HepG2 (cell line): ENCODE data around the gene NUP58. TPM values are rescaled to one million over a fixed set of nuclear protein-coding genes. Genes with fewer than 3 reads are reported as not detected.

Experiments
- BCLAF1 ChIP-seq: fragments of 450-650 bp; IDR thresholded peaks from 2 replicates; pipeline ENCODE4 v1.6.1; 2017; ENCODE audit warnings: mild to moderate bottlenecking
- DNMT1 ChIP-seq: sonication (generic); formaldehyde crosslinking; IDR thresholded peaks from 2 replicates; pipeline ENCODE4 v1.5.1; 2020; ENCODE audit warnings: mild to moderate bottlenecking, missing genetic modification reagents
- IRF1 ChIP-seq: sonication (generic); formaldehyde crosslinking; IDR thresholded peaks from 2 replicates; pipeline ENCODE4 v1.4.0; 2020; ENCODE audit warnings: low read depth, mild to moderate bottlenecking, missing genetic modification reagents
- KLF9 ChIP-seq: IDR thresholded peaks from 2 replicates; pipeline ENCODE4 v1.6.1; 2016; ENCODE audit warnings: low read depth
- MIER3 ChIP-seq: IDR thresholded peaks from 2 replicates; pipeline ENCODE4 v1.6.1; 2016; ENCODE audit warnings: missing compliant biosample characterization, borderline replicate concordance
- SP1 ChIP-seq, 2 experiments: fragments of 450-650 bp in 1 of 2; sonication (generic) in 1 of 2; formaldehyde crosslinking in 1 of 2; IDR thresholded peaks; 2 replicates each; pipeline versions ENCODE4 v1.4.0 to v1.6.1; 2016 to 2020; ENCODE audit warnings: missing genetic modification reagents in 1 of 2
- TFE3 ChIP-seq: IDR thresholded peaks from 2 replicates; pipeline ENCODE4 v1.6.1; 2016
- ZFX ChIP-seq: sonication (generic); formaldehyde crosslinking; IDR thresholded peaks from 2 replicates; pipeline ENCODE4 v1.4.0; 2020; ENCODE audit warnings: mild to moderate bottlenecking, low read depth, missing genetic modification reagents, moderate library complexity
- ZNF563 ChIP-seq: sonication (generic); formaldehyde crosslinking; IDR thresholded peaks from 2 replicates; pipeline ENCODE4 v1.8.0; 2022; ENCODE audit warnings: mild to moderate bottlenecking, moderate library complexity, missing genetic modification reagents
- ZNF607 ChIP-seq: sonication (generic); formaldehyde crosslinking; IDR thresholded peaks from 2 replicates; pipeline ENCODE4 v1.5.1; 2020; ENCODE audit warnings: missing genetic modification reagents, mild to moderate bottlenecking, borderline replicate concordance
- ZNF749 ChIP-seq: sonication (generic); formaldehyde crosslinking; IDR thresholded peaks from 2 replicates; pipeline ENCODE4 v1.8.0; 2022; ENCODE audit warnings: mild to moderate bottlenecking, missing genetic modification reagents, moderate library complexity, borderline replicate concordance
- ZNF781 ChIP-seq: sonication (generic); formaldehyde crosslinking; IDR thresholded peaks from 2 replicates; pipeline ENCODE4 v1.5.1; 2020; ENCODE audit warnings: borderline replicate concordance, mild to moderate bottlenecking, missing genetic modification reagents; ENCODE audit errors: not compliant biosample characterization
- ZSCAN21 ChIP-seq: sonication (generic); formaldehyde crosslinking; IDR thresholded peaks from 2 replicates; pipeline ENCODE4 v1.8.0; 2022; ENCODE audit warnings: mild to moderate bottlenecking, missing genetic modification reagents, moderate library complexity, borderline replicate concordance
- polyA plus RNA-seq, 8 experiments: library from polyadenylated mRNA; depleted of rRNA in 3 of 8; stranded (reverse) in 7 of 8; unstranded in 1 of 8; fragments of >200 nt; fragmentation: Illumina TruSeq in 4 of 8; extraction: Trizol in 4 of 8; gene quantifications; 2 replicates each; pipeline versions ENCODE4 v1.2.1 to v1.2.3, GENCODE V29; 2011 to 2016; ENCODE audit warnings: low read depth in 4 of 8, missing spikeins in 1 of 8, mixed read lengths in 1 of 8; ENCODE audit not compliant: insufficient read depth in 1 of 8
- total RNA-seq, 5 experiments: library from RNA; depleted of rRNA; stranded (reverse); fragments of >200 nt; fragmentation: Illumina TruSeq; extraction: Trizol; gene quantifications; 2 replicates each; pipeline ENCODE4 v1.2.3, GENCODE V29; 2016; ENCODE audit warnings: low read depth in 1 of 5
- TF ChIP-seq, protein P1 (sequence below): sonication (generic); formaldehyde crosslinking; IDR thresholded peaks from 2 replicates; pipeline ENCODE4 v1.8.1; 2023; ENCODE audit warnings: mild to moderate bottlenecking, missing genetic modification reagents, borderline replicate concordance
- TF ChIP-seq, protein P2 (sequence below): sonication (generic); formaldehyde crosslinking; IDR thresholded peaks from 2 replicates; pipeline ENCODE4 v1.4.0; 2020; ENCODE audit warnings: missing genetic modification reagents

NUP58 gene
- total and polyA plus RNA-seq, 2 of the 13 experiments (the other 11 are each of a cell fraction or from before 2014, with no cell fraction given) = 45.4 to 46.5 TPM

DNA sequence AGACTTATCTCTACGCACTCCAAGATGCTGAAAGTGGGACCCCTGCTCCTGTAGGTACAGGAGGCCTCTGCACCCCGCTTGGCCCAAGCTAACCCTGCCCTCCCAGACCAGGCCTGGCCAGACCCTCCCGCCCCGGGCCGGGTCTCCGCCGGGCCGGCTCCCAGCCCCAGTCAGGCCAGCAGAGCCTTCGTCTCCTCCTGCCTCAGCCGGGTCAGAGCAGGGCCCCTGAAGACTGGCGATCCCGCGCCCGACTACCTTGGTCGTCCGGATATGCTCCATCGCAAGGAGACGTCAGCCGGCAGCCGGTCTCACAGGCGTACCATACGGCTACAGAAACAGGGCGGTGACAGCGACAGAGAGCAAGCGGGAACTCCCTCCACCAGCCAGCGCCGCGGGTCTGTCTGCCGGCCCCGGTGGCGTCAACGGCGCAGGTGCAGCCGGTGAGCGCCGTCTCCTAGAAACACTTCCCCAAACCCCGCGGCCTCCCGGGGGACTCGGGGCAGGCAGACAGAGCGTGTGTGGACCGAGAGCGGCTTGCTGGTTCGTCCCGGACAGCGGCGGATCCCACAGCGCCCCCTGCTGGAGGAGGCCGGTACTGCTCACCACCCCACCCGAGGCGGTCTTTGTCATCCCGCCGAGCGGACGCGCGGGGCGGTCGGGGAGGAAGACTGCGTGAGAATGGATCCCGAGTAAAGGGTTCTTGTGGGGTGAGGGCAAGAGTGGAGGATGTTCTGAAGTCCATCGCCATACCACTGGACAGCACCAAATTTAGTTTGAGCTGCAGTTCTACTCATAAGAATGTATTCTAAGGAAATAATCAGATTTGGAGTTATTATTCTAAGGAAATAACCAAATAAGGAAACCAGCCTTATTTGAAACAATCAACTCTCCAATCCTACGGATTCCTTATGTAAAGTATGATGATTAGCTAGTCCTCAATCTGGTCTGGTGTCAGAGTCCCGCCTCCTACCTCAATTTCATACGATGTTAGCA, 14.2 kb upstream of the NUP58 start, which contains the start of gene MTMR6 (continued):
- TF ChIP-seq IRF1 (CRISPR knock-in tag) (no peak), BCLAF1 (no peak), ZNF607 (peak; percentile 77; the same call in 1 of the 2 replicates), TFE3 (CRISPR knock-in tag) (no peak), ZFX (CRISPR knock-in tag) (peak; percentile 81), ZNF749 (no peak), KLF9 (no peak), ZNF781 (CRISPR knock-in tag) (peak; percentile 27), ZNF563 (CRISPR knock-in tag) (peak; percentile 86), ZSCAN21 (CRISPR knock-in tag) (peak; percentile 81; the same call in 1 of the 2 replicates), SP1 (IDR thresholded peaks at IDR 0.05) (no peak), SP1 (CRISPR knock-in tag; IDR thresholded peaks at IDR 0.05) (no peak), DNMT1 (no peak), MIER3 (CRISPR knock-in tag) (0 out of 2 replicates have a peak, but pooled peaks have one; percentile 17)
- TF ChIP-seq, protein P1, sequence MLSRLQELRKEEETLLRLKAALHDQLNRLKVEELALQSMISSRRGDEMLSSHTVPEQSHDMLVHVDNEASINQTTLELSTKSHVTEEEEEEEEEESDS = no peak
- TF ChIP-seq, protein P2, sequence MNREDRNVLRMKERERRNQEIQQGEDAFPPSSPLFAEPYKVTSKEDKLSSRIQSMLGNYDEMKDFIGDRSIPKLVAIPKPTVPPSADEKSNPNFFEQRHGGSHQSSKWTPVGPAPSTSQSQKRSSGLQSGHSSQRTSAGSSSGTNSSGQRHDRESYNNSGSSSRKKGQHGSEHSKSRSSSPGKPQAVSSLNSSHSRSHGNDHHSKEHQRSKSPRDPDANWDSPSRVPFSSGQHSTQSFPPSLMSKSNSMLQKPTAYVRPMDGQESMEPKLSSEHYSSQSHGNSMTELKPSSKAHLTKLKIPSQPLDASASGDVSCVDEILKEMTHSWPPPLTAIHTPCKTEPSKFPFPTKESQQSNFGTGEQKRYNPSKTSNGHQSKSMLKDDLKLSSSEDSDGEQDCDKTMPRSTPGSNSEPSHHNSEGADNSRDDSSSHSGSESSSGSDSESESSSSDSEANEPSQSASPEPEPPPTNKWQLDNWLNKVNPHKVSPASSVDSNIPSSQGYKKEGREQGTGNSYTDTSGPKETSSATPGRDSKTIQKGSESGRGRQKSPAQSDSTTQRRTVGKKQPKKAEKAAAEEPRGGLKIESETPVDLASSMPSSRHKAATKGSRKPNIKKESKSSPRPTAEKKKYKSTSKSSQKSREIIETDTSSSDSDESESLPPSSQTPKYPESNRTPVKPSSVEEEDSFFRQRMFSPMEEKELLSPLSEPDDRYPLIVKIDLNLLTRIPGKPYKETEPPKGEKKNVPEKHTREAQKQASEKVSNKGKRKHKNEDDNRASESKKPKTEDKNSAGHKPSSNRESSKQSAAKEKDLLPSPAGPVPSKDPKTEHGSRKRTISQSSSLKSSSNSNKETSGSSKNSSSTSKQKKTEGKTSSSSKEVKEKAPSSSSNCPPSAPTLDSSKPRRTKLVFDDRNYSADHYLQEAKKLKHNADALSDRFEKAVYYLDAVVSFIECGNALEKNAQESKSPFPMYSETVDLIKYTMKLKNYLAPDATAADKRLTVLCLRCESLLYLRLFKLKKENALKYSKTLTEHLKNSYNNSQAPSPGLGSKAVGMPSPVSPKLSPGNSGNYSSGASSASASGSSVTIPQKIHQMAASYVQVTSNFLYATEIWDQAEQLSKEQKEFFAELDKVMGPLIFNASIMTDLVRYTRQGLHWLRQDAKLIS (CRISPR knock-in tag) = no peak
